Breast epithelium (tissue), 3 donors: ENCODE measurements around the gene ARHGAP26.

ENCODE experiments used
- CTCF ChIP-seq, 3 donors: fragments of 450-650 bp; IDR thresholded peaks; one replicate each; pipeline ENCODE4 v1.5.1; 2016 to 2017; ENCODE audit warnings: antibody characterized with exemption in 3 of 3, mild to moderate bottlenecking in 3 of 3, moderate library complexity in 3 of 3
- POLR2A ChIP-seq: fragments of 450-650 bp; IDR thresholded peaks from one replicate; pipeline ENCODE4 v1.6.1; 2016; ENCODE audit warnings: antibody characterized with exemption, mild to moderate bottlenecking, moderate library complexity

GRCh38 chr5:142901476-142902185 lies 131.5 kb downstream of the ARHGAP26 start:
- TF ChIP-seq CTCF (IDR thresholded peaks at IDR 0.05) (no peak), POLR2A (no peak)
